Smooth muscle cell of the brain vasculature (primary cell): ENCODE measurements around the gene HSP90B1.

Experiments
- DNase-seq: peaks from one replicate; pipeline ENCODE4 v3.0.0-alpha.2; 2012; ENCODE audit warnings: low read depth, low spot score

The HSP90B1 gene

DNA sequence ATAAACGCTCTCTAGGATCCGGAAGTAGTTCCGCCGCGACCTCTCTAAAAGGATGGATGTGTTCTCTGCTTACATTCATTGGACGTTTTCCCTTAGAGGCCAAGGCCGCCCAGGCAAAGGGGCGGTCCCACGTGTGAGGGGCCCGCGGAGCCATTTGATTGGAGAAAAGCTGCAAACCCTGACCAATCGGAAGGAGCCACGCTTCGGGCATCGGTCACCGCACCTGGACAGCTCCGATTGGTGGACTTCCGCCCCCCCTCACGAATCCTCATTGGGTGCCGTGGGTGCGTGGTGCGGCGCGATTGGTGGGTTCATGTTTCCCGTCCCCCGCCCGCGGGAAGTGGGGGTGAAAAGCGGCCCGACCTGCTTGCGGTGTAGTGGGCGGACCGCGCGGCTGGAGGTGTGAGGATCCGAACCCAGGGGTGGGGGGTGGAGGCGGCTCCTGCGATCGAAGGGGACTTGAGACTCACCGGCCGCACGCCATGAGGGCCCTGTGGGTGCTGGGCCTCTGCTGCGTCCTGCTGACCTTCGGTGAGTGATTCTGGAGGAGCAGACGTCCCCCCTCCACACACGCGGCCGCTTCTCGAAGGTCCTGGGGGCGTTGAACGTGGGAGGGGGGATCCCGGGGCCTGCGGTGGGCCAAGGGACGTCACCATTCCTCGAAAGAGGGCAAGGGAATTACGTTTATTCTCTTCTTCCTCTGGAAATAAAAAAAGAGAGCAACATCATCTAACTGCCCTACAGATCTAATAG, at the start of gene HSP90B1:
HSP90B1 (plus strand) TSS at position 377 of the 753 bp plus-strand sequence; CDS start at position 483, 106 bp downstream.
- DNase-seq: peak; percentile 100

DNA sequence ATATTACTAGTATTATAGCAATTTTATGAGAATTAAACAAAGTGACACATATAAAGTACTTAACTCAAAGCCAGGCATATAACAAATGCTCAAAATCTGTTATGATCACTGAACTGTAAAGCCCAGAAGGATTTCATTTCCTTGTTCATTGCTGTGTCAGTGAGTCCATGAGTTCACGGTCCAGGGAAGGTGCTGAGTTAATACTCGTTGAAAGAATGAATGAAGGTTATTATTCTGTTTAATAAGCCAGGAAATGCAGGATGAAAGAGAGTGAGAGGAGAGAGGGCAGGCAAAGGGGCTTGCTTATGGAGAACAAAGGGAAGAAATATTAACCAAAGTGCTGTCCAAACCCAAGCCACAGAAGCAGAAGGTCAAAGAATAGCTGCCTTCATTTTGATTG, 48.9 kb upstream of the HSP90B1 start:
- DNase-seq: no peak

DNA sequence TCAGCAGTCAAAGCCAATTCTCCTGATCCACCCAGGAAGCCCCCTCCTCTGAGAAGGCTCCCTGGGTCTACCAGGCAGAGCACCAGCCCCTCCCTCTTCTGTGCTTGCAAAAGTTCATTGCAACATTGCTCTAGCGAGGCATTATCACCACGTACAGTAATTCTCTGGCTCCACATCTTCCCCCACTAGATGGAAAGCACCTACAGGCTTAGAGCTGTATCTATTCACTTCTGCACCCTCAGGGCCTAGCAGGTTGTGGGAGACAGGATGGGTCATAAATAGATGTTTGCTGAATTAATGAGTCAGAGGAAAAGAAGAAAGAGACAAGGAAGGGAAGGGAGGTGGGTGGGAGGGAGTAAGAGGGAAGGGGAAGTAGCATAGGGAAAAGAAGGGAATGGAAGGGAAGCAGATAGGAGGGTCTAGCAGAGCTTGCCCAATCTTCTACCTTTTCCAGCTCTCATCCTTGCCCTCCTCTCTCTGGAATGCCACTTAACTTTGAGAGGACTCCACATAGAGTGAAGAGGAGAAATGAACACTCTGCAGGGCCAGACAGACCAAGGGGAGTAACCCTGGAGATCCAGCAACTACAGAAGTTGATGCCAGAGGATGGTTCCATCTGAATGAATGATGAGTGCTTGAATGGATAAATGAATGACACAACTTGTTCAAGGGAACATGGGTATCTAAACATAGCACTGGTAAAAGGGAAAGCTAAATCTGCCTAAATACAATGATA, 47.2 kb upstream of the HSP90B1 start:
- no peak for DNase-seq

DNA sequence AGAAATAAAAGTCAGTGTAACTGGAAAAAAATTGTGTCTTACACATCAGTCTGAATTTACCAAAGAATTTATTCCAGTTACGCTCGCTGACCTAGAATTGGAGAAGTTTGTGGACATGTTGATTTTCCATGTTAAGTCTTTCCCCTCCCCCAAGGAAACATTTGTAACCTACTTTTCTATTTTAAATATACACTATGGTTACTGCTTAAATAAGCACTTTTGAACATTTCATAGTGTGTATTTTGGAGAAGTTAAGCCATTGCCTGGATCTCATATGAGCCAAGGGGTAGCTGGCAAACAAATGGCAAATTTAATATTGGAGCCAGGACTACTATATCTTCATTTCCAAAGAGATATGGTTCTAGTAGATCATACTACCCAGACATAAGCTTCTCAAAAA, 46.3 kb upstream of the HSP90B1 start:
- DNase-seq: no peak

DNA sequence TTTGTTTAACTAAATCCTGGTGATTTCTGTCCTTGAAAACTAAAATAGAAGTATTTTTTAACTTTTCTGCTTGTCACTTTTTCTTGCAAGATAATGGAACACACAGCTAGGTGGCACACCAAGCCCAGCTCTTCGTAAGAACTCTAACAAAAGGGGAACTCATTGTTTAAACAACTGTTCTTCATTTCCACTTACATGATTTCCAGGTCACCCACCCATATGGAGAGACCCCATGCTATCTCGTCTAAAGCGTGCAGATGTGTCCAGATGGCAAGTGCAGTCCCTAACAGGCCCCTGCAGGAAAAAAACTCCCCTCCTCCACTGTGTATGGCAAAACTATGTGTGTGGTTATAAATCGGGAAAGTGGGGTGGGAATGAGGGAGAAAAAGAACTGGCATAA, 45.9 kb upstream of the HSP90B1 start:
- DNase-seq: peak; percentile 75

DNA sequence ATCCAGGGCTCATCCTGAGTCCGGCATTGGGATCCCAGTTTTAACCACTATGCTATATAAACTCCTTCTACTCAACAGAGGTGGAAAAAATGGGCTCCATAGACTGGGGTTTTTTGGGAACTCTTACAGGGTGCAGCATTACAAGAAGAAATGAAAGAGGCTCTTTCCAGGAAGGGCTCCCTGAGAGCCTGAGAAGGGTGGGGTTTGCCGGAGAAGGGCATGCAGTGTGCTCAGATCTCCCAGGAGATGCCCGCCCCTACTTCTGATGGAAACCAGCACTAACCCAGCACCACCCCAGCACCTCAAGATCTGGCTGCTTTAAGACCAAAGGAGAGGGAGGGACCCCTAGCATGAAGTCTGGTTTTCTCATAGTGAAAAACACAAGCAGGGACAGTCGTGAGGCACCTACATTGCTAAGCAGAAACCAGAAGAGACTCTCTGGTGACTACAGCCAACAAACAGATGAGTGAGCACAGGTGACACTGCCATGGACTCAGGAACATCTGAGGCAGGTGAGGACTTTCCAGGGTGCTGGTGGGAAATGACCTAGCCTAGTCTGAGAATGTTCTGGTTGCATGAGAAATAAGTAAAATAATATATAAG, 43.9 kb upstream of the HSP90B1 start:
- no peak for DNase-seq

DNA sequence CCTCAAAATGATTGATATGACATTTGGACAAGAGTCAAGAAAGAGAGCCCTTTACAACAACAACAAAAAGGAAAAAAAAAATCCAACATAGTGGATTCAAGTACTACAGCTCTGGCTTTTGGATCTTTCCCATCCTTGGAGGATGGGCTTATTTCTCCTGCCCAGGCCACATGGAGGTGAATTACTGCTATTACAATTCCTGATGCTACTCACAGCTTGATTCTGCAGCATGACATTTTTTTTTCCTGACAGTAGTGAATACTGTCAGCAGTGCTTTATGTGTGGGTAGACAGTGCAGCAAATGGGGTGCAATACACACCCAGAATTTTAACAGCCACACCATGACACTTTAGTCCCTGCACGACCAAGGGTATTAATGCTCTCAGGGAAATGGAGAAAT, 42.5 kb upstream of the HSP90B1 start:
- DNase-seq: no peak

DNA sequence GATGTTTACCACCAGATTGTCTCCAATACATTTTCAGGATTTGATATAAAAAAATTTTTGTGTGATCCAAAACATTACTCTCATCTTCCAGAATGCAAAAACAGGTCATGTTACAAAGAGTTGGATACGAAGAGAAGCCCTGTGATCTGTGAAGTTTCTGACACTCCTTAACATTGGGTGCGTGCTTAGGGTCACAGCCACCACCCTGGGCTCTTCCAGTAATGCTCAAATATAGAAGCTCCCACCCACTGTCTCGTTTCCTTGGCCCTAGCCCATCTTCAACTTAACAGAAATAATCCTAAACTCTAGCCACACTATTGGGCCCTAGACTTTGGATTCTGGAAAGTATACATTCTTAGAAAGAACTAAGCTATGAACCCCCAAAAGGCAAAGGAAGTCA, 32.9 kb upstream of the HSP90B1 start:
- DNase-seq: no peak

DNA sequence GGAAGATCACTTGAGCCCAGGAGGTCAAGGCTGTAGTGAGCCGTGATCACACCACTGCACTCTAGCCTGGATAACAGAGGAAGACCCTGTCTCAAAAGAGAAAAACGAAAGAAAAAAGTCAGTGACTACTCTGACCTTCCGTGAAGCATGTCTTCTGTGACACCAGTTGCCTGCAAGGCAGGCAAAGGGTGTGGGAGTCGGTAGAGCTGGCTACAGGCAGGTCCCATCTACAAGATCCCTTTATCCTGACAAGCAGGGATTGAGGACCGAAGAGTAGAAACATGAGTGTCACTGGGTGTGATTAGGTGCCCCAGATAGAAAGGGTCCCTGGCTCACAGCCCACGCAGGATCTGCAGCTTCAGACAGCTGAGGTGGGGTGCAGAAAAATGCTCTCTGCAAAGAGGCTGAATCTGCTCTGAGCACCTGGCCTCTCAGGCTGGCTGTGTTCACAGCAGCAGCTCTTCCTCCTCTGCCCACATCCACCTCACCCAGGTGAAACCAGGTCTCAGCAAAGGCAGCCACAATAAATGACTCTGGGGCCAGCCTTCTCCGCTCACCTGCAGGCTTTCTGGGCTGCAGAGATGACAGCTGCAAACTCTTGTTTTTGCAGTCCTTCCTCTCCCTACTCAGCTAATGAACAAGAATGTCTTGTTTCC, 28.6 kb upstream of the HSP90B1 start:
- no peak for DNase-seq

DNA sequence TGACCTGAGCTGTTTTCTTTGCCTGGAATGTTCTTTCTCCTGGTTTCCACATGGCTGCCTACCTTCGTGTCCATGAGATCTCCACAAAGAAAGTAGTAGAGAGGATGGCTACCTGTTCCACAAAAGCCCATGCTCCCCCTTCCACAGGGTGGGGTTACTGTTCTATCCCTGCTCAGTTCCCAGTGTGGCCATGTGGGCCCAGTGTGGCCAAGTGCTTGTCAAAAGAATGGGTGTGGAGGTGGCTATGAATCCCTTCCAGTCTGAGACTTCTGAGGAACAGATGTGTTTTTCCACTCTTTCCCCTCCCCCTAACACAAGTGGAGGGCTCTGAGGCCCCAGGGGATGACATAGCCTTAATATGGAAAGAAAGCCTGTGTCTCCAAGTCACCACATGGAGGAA, 26.2 kb upstream of the HSP90B1 start:
- no peak for DNase-seq

DNA sequence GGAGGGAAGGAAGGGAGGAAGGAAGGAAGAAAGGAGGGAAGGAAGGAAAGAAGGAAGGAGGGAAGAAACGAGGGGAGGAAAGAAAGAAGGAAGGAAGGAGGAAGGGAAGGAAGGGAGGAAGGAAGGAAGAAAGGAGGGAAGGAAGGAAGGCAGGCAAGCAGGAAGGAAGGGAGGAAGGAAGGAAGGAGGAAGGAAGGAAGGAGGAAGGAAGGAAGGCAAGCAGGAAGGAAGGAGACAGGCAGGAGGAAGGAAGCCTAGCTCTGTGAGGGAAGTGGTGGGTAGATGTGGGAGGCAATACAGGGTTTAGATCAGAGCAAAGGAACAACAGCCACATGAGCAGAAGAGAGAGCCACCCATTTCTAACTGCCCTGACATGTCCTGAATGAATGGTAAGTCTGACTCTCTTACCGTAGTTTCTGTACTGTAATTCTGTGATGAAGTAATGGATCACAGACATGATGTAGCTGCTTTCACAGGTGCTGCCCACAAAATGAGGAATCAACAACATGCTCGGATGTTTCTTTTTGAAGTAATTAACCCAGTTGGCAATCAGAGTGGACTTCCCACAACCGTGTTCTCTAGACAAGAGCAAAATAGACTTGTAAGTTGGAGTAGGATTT, 24.4 kb upstream of the HSP90B1 start:
- no peak for DNase-seq

DNA sequence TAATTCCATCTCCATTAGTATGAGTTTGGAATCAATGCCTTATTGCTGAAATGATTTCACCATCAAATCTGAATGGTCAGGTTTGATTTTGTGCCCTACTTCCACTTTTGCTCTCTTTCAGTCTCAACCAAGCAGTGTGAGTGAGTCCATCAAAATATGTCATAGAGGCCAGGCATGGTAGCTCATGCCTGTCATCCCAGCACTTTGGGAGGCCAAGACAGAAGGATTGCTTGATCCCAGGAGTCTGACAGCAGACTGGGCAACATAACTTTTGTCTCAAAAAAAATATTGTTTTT, 22.0 kb upstream of the HSP90B1 start:
- DNase-seq: no peak

DNA sequence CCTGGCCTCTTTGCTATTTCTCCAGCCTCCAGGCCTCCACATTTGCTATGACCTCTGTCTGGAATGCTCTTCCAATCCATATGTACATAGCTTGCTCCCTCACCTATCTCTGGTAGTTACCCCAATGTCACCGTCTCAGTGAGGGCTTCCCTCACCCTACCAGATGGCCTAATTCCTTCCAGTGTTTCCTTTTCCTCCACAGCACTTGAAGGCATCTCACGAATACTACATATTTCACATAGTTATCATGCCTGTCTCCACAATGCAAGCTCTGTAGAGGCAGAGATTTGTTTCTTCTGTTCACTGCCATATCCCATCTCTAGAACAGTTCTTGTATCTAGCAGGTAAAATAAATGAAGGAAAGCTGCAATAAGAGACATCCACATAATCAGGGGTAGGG, 21.3 kb upstream of the HSP90B1 start:
- DNase-seq: no peak

DNA sequence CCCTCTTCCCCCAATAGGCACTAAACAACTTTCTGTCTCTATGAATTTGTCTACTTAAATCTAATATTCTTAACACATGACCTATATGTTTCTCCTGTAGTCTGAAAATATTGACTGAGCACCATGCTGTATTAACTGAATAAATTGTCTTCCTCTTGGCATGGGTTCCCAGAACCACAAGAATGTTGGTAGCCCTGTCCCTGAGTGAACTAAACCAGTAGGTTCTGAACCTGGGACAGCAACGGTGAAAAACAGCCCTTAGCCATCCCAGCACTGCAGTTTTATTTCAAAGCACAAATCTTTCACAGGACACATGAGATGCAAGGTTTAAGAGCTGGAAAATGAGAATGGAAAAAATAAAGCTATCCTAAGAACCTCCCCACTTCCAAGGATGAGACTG, 20.4 kb upstream of the HSP90B1 start:
- DNase-seq: peak; percentile 36

DNA sequence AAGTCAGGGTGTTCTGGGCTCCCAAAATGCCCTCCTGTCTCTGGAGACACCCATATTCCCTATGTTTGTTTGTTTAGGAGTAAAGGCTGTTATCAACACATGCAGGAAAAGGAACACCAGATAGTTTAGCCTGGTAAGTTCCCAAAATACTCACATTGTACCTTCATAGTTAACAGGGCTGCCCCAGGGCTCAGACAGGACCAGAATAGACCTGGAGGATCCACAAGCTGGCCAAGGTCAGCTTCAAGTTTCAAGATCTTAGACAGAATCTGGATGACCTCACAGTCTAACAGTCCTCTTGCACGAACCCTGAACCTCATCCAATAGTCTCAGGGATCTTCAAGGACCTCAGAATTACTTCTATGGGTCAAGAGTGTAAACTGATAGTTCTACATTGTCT, 18.1 kb upstream of the HSP90B1 start:
- no peak for DNase-seq

DNA sequence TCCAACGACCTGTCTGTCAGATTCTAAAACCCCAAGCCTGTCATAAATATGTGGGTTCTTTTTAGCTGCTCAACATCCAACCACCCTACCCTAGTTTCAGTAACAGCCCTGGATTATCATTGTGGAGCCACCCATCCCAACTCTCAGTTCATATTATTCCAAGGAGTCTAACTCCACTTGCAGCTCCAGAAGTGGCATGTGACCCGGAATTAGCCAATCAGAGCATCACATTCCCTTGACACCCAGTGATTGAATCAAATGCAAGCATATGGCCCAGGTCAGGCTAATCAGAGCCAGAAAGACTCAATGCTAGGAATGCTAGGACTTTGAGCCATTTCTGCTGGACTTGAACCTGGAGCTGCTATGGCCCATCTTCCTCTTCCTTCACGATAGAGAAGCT, 17.1 kb upstream of the HSP90B1 start:
- no peak for DNase-seq

DNA sequence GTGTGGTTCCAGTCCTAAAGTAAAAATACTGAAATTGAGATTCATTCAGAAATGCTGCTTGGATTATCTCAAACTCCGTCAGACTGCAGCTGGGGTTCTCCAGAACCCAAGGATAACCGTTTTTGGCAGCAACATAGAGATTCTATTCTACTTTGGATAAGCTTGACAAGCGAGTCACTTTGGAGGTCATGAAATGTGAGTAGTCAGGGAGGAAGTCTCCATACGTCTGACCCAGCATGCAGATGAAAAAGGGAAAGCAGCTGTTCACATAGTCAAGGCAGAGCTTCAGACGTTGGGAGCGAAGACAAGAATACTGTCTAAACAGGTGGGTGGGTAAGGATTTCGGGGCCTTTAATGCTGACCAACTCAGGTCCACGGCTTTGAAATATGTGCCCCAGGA, 14.9 kb upstream of the HSP90B1 start:
- DNase-seq: no peak

DNA sequence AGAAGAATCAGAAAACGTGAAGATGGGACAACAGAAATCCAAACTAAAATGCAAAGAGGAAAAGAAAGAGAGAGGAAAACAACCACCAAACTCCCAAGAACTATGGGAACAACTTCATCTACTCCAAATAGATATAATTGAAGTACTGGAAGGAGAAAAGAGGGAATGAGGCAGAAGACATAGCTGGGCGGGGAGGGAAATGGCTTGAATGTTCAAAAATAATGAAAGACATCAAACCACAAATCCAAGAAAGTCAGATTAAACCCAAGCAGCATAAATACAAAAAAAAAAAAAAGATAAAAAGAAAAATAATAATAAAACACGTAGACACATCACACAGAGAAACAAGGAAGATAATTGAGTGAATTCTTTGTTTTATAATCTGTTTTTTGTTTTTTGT, 12.3 kb upstream of the HSP90B1 start:
- DNase-seq: no peak

DNA sequence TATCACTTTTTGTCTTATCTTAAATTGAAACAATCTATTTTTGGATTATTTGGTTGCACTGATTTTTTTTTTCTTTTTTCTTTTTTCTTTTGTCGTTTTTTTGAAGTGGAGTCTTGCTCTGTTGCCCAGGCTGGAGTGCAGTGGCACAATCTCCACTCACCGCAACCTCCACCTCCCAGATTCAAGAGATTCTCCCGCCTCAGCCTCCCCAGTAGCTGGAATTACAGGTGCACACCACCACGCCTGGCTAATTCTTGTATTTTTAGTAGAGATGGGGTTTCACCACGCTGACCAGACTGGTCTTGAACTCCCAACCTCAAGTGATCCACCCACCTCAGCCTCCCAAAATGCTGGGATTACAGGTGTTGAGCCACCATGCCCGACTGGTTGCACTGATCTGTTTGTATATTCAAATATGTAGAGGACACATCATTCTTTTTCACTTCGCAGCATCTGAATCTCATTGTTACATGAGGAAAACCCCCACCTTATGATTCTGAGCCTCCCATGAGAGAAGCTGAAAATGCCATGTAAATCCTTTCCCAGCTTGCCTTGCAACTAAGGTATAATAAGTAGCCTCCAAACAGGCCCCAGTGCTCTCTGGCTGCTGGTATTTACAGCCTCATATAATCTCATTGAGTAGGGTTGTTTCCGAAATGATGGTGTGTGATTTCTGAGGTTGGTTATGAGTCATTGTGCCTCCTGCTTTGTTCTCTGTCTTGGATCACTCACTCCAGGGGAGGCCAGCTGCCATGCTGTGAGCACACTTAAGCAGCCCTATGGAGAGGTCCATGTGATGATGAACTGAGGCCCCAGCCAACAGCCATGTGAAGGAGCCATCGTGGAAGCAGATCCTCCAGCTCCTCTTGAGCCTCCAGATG, 5.2 kb upstream of the HSP90B1 start:
- DNase-seq: peak; percentile 82

DNA sequence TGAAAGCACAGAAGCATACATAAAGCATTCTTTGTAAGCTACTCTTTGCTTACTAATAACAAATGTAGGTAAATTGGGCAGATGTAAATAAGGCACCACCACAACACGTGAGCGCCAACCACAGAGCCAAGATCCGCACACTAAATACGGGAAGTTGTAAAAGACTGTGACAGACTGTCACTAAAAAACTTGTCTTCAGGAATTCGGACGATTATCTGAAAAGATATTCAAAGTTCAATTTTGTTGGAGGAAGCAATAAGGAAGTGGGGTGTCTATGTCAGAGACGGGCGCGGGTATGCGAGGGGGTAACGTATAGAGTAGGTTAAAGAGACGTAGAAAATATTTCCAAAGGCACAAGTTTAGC, 1.5 kb upstream of the HSP90B1 start:
- DNase-seq: no peak
